Gastrocnemius medialis (tissue), 4 donors: ENCODE results near the gene SPON1.

Experiments
- CTCF ChIP-seq, 5 experiments: fragments of 450-650 bp in 3 of 5; fragments of 200-600 bp in 2 of 5; sonication (generic) in 2 of 5; IDR thresholded peaks in 4 of 5; conservative IDR thresholded peaks in 1 of 5; 1 replicate in 4 of 5; 2 replicates in 1 of 5; pipeline ENCODE4 v1.5.1; 2016 to 2019; ENCODE audit warnings: antibody characterized with exemption in 5 of 5, mild to moderate bottlenecking in 3 of 5, moderate library complexity in 3 of 5
- POLR2A ChIP-seq, 2 donors: fragments of 450-650 bp; IDR thresholded peaks; one replicate each; pipeline ENCODE4 v1.6.1; 2017; ENCODE audit warnings: antibody characterized with exemption in 2 of 2, mild to moderate bottlenecking in 2 of 2, moderate library complexity in 2 of 2

GRCh38 chr11:14308114-14308896 is 345.8 kb downstream of the SPON1 start:
- peak in 3 of 5 experiments; percentile 37 to 59 (median 56) for TF ChIP-seq CTCF (IDR thresholded peaks at IDR 0.05 in 4 of 5, conservative IDR thresholded peaks at IDR 0.05 in 1 of 5)
- TF ChIP-seq POLR2A (IDR thresholded peaks at IDR 0.05), result no peak
